ENCODE measurements around the gene FITM1. TPM values are rescaled to one million over a fixed set of nuclear protein-coding genes. Genes with fewer than 3 reads are reported as not detected.
A peak's percentile ranks its signal among the peaks of the same experiment; 100 is the strongest.

FITM1 gene
- total and polyA plus RNA-seq, 11 donors = 43.3 to 276 (median 107) TPM

DNA sequence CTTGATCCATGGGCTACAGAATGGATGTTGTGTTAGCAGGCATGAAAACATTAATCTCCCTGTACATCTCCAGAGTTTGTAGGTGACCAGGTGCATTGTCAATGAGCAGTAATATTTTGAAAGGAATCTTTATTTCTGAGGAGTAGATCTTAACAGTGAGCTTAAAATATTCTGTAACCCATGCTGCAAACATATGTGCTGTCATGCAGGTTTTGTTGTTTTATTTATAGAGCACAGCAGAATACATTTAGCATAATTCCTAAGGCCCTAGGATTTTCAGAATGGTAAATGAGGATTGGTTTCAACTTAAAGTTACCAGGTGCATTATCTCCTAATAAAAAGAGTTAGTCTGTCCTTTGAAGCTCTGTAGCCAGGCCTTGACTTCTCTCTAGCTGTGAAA, 3.5 kb upstream of the FITM1 start:
- Histone ChIP-seq H3K36me3 (peaks cover 0 to 30% (median 24%) of the 10 kb centered on the region in 9 donors), H3K27me3 (no peaks in the 10 kb centered on the region), H3K9me3 (no peaks in the 10 kb centered on the region), H3K27ac (no peak overlapping the region), H3K4me3 (no peak overlapping the region), H3K4me1 (peaks cover 0 to 20% (median 15%) of the 10 kb centered on the region in 12 donors)
- TF ChIP-seq CTCF (IDR thresholded peaks at IDR 0.05) (no peak), POLR2A (IDR thresholded peaks at IDR 0.05) (no peak)
- DNase-seq (no peak), ATAC-seq (no peak)
- intact Hi-C loops (cut with DNase I) = no loop called here

DNA sequence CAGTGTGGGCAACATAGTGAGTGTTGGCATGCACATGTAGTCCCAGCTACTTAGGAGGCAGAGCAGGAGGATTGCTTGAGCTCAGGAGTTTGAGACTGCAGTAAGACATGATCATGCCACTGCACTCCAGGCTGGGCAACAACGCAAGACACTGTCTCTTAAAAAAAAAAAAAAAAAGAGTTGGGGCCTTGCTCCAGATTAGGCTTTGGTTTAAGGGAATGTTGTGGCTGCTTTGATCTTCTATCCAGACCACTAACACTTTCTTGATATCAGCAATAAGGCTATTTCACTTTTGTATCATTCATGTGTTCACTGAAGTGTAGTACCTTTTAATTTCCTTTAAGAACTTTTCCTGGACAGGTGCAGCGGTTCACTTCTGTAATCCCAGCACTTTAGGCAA, 2.8 kb upstream of the FITM1 start:
- ATAC-seq (no peak), DNase-seq (no peak)
- 88 to 93% (median 91%) methylated on average over 2 of the region's 2 CpGs for WGBS, 4 donors
- H3K9me3 ChIP-seq = no peaks in the 10 kb centered on the region
- H3K4me1 ChIP-seq = peaks cover 0 to 27% (median 19%) of the 10 kb centered on the region in 12 donors
- H3K4me3 ChIP-seq = no peak overlapping the region
- H3K36me3 ChIP-seq = peaks cover 0 to 23% (median 16%) of the 10 kb centered on the region in 9 donors
- TF ChIP-seq CTCF (IDR thresholded peaks at IDR 0.05) (no peak), POLR2A (IDR thresholded peaks at IDR 0.05) (no peak)
- no peak overlapping the region for H3K27ac ChIP-seq
- H3K27me3 ChIP-seq = no peaks in the 10 kb centered on the region
- intact Hi-C loops (cut with DNase I) = no loop called here

DNA sequence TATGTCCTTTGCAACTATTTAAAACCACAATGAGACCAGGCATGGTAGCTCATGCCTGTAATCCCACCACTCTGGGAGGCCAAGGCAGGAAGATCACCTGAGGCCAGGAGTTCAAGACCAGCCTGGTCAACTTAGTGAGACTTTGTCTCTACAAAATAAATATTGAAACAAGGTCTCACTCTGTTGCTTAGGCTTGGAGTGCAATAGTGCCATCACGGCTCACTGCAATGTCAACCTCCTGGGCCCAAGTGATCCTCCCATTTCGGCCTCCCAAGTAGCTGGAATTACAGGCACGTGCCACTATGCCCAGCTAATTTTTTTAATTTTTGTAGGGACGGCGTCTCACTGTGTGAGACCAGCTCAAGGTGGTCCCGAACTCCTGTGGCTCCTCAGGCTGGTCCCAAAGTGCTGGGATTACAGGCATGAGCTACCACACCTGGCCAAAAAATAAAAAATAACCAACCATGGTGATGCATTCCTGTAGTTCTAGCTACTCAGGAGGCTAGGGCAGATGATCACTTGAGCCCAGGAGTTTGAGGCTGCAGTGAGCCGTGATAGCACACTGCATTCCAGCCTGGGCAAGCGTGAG, 955 bp upstream of the FITM1 start:
- H3K9me3 ChIP-seq = no peaks in the 10 kb centered on the region
- no peak for DNase-seq
- H3K27ac ChIP-seq = no peak overlapping the region
- H3K4me3 ChIP-seq = no peak overlapping the region
- H3K27me3 ChIP-seq = no peaks in the 10 kb centered on the region
- intact Hi-C loops (cut with DNase I) = no loop called here
- ATAC-seq = no peak
- TF ChIP-seq POLR2A (IDR thresholded peaks at IDR 0.05) = no peak
- TF ChIP-seq CTCF (IDR thresholded peaks at IDR 0.05) = no peak
- peaks cover 0 to 5% (median 0%) of the 10 kb centered on the region in 9 donors for H3K36me3 ChIP-seq
- H3K4me1 ChIP-seq = peaks cover 0 to 33% (median 19%) of the 10 kb centered on the region in 12 donors
- 90 to 97% (median 95%) methylated on average over 8 of the region's 8 CpGs for WGBS, 4 donors

- no peaks in the 10 kb centered on the region for H3K9me3 ChIP-seq
- ATAC-seq = peak; percentile 77 to 87 (median 83)
- DNase-seq = peak; percentile 81 to 91 (median 81)
- peak overlapping the region in 10 of 12 donors; percentile 1 to 58 (median 44) for H3K4me3 ChIP-seq
- H3K4me1 ChIP-seq = peaks cover 0 to 41% (median 23%) of the 10 kb centered on the region in 12 donors
- TF ChIP-seq CTCF (IDR thresholded peaks at IDR 0.05) (no peak), POLR2A (IDR thresholded peaks at IDR 0.05) (no peak)
- no peaks in the 10 kb centered on the region for H3K27me3 ChIP-seq
- 18 to 30% (median 23%) methylated on average over 4 to 7 of the region's 7 CpGs for WGBS, 4 donors
- intact Hi-C loops (cut with DNase I) = loop anchor here in 3 of 10 donors (1.0 to 2.0 kb wide), 2 partner anchors 16 to 17 kb away; partner anchors contain the start of genes DCAF11 (in 3 of the 3) and NRL (in 3 of the 3)
- peaks cover 0 to 4% (median 0%) of the 10 kb centered on the region in 9 donors for H3K36me3 ChIP-seq
- peak overlapping the region; percentile 79 to 99 (median 93) for H3K27ac ChIP-seq
These were observed 474 bp downstream of the FITM1 start for GRCh38 chr14:24130717-24131548.

All from heart left ventricle (tissue), 16 donors.